MM.1S (cell line): ENCODE data around the gene TTC7B.

ENCODE experiments used
- CTCF ChIP-seq: fragments of 300-600 bp; sonication (generic); IDR thresholded peaks from 2 replicates; pipeline ENCODE4 v1.5.1; 2016; ENCODE audit warnings: antibody characterized with exemption, low read length, mixed read lengths
- EZH2phosphoT487 ChIP-seq: fragments of 300-600 bp; sonication (generic); IDR thresholded peaks from 2 replicates; pipeline ENCODE4 v1.6.1; 2018; ENCODE audit warnings: antibody characterized with exemption, low read length

- TF ChIP-seq CTCF: no peak
- TF ChIP-seq EZH2phosphoT487: no peak
Measured at GRCh38 chr14:90720336-90720735, 95.9 kb downstream of the TTC7B start.
